NCI-H226 (cell line): ENCODE measurements around the gene PAK6.

Source experiments
- DNase-seq: peaks from one replicate; pipeline ENCODE4 v3.0.0-alpha.2; 2015

Gene PAK6

GRCh38 chr15:40238532-40239403 lies at the start of gene PAK6:
Gene PAK6, plus strand, starts transcription at chr15:40239063. Its CDS starts 25,723 bp downstream, at chr15:40264786.
- peak; percentile 79 for DNase-seq

- peak; percentile 36 for DNase-seq
Observed at GRCh38 chr15:40190591-40190990, 48.3 kb upstream of the PAK6 start.

GRCh38 chr15:40192942-40193341 lies 45.9 kb upstream of the PAK6 start:
- no peak for DNase-seq

DNA sequence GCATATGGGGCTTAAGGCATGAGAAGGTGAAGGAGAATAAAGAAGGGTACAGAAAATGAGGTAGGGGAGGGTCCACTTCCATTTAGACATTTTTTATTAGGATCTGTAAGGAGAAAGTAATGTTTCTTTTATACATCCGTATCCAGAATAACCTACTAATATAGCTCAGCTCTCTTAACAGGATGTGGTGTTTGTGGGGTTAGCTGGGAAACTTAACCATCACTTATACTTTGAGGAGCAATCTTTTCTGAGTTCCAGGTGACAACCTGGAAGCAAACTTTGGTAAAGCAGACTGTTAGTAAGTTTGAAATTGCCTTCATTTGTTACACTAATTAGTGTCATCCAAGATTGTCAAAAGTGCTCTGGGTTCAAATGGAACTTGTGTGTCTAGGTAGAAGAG lies 41.4 kb upstream of the PAK6 start:
- no peak for DNase-seq

GRCh38 chr15:40198355-40199085 lies 40.3 kb upstream of the PAK6 start:
- no peak for DNase-seq

GRCh38 chr15:40204100-40204499 lies 34.8 kb upstream of the PAK6 start:
- no peak for DNase-seq

DNA sequence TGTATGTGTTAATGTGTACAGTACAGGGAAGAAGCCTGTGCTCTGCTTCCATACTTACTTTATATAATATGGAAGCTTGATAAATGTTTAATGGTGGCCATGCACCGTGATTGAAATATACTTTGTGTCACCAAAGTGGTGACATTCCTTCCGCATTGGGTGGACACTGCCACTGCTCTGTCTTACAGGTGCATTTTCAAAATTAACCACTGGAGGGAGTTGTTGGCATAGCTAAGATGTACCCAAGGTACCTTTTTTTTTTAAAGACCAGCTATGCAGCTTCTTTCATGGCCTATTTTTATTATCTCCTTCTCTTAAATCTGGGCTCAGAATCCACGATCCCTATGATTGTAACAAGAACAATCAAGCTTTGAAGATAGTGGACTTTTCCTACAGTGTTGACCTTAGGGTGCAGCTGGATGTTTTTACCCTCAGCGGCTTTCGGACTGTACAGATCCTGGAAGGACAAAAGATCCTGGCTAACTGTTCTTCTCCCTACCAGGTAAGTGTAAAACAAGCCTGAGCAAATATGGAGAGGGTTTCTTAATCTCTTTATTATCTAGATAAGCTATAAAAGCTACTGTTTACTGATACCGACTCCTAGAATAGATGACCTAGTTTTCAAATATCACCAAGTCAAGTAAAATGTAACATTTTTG lies 21.6 kb upstream of the PAK6 start:
- no peak for DNase-seq

GRCh38 chr15:40219801-40220200 lies 19.1 kb upstream of the PAK6 start:
- DNase-seq: no peak

DNA sequence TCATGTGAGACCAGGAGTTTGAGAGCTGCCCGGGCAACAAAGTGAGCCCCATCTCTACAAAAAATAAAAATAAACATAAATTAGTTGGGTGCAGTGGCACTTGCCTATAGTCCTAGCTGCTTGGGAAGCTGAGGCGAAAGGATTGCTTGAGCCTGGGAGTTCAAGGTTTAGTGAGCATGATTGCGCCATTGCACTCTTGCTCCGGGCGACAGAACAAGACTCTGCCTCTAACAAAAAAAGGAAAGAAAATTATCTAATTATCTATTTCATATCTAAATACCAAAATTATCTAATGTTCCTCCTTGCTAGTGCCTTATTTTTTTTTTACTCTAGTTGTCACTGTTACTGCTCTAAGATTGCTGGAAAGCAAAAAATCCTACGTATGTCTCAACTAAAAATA lies 16.7 kb upstream of the PAK6 start:
- DNase-seq: no peak

DNA sequence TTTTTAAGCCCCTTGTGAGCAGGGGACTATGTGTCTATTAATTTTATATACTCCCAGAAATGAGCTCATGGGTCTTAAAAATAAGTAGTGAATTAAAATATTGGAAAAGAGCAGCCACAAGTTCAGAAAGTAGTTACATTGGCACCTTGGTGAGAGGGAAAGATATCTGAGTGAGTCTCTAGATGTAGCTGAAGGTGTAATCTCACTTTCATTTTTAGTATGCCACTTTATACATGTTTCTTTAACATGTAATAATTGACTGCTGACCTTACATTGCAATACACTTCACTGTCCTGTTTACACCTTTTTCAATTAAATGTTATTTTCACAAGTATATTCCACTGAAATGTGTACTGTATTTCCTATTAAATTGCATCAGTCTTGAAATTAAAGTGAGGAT lies 12.1 kb upstream of the PAK6 start:
- no peak for DNase-seq

DNA sequence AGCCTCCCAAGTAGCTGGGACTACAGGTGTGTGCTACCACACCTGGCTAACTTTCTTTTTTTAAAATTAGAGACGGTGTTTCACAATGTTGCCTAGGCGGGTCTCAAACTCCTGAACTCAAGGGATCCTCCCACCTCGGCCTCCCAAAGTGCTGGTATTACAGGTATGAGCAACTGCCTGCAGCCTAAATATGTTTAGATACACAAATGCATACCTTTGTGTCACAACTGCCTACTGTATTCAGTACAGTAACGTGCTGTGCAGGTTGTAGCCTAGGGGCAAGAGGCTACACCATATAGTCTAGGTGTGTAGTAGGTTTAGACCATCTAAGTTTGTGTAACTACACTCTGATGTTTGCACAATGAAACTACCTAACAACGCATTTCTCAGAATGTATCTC lies 9.5 kb upstream of the PAK6 start:
- no peak for DNase-seq

- DNase-seq: peak; percentile 5
Observed at GRCh38 chr15:40229956-40230355, 8.9 kb upstream of the PAK6 start.

- no peak for DNase-seq
Observed at GRCh38 chr15:40232625-40233070, 6.2 kb upstream of the PAK6 start.

DNA sequence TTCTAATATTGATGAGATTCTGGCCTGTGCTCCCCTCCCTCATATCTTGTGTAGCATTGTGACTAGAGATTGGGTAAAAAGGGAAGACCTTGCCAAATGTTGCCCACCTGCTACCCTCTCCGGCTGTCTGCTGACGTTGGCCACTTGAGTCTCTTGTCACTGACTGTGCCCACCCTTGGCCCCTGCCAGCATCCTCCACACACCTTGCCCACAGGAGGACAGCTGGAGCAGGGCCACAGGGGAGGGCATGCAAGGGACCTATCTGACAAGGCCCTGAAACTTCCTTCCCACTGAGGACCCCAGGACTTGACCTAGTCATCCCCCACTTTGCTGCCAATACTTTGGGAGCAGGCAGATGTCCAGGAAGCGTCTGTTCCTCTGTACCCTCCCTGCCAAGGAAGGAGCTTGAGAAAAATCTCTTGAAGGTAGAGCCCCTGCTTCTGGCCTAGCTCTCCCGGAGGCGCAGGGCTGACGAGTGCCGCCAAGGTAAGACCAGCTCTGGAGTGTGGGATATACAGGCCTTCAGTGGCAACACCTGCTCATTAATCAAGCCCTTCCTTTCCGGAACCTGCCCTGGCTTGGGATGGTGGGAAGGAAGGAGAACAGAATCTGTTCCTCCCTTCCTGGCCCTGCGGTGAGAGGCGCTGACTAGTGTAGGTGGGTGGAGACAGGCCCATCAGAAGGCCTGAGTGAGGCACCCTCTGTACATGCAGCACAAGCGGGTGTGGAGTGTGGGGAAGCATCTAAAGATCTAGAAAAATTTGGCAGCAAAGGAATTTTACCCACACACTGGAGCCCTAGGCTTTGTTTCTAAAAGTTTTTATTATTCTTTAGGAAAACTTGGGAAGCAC lies 4.9 kb upstream of the PAK6 start:
- peak; percentile 35 for DNase-seq

DNA sequence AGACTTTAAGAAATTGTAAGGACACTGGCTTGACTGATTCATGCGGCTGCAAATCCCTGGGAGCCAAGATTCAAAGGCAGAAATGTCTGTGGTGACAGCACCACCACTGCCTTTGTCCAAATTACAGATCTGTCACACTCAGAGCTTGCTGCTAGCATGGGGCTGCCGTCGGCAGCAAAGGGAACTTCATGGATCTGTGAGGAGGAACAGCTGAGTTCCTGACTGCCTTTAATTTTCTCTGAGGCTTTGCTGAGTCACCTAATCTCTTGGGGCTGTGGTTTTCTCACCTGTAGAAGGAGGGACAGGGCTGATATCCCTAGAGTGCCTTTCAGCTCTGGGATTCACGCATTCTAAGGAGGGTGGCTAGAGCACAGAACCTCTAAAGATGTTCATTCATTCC lies 4.1 kb upstream of the PAK6 start:
- no peak for DNase-seq

GRCh38 chr15:40235201-40235885 lies 3.5 kb upstream of the PAK6 start:
- no peak for DNase-seq

- DNase-seq: no peak
Observed at GRCh38 chr15:40239404-40239692, 485 bp downstream of the PAK6 start.

- no peak for DNase-seq
Observed at GRCh38 chr15:40239693-40240618, 1.1 kb downstream of the PAK6 start.

DNA sequence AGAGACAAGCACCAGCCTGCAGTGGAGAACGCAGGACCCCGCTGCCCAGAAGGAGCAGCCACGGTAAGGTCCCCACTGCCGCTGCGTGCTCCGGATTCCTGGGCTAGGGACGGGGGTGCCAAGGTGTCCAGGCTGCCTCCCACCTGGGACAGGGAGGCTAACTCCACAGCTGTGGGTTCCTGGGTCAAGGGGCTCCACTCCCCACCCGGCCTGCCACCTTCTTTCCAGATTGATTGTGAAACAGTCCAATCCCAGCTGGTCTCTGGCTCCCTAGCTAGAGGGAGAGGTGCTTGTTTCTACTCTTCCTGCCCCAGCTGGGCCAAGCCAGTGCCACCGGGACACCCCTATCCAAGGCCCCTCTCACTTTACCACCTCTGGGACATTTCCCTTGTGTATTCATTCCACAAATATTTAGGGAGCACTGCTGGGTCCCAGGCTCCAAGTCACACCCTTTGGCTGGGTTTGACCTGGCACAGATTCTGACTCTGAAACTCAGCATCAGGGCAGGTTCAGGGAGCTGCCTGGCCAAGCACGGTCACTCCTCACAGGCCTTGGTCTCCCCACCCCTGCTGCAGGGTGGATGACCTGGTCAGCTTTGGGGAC lies 1.9 kb downstream of the PAK6 start:
- no peak for DNase-seq
